Heart left ventricle (tissue), 16 donors: ENCODE data around the gene OR7D2. TPM values are rescaled to one million over a fixed set of nuclear protein-coding genes. Genes with fewer than 3 reads are reported as not detected.

ENCODE experiments used
- ATAC-seq, 4 donors: fragments of 200-7000 bp; cut with Tn5 transposase; one replicate each; pipeline ENCODE4 v1.9.1; 2020 to 2022; ENCODE audit warnings: moderate library complexity in 4 of 4, mild to moderate bottlenecking in 3 of 4, moderate number of reproducible peaks in 1 of 4
- DNase-seq, 5 donors: peaks; one replicate each; pipeline ENCODE4 v3.0.0-alpha.2; 2020
- H3K27ac ChIP-seq, 12 donors: fragments of 200-600 bp; sonication (generic) in 4 of 12; one replicate each; pipeline versions ENCODE4 v1.5.0 to v1.8.0; 2016 to 2022; ENCODE audit warnings: mild to moderate bottlenecking in 2 of 12
- H3K27me3 ChIP-seq, 9 donors: fragments of 200-600 bp; sonication (generic) in 2 of 9; one replicate each; pipeline versions ENCODE4 v1.5.1 to v1.8.0; 2016 to 2022; ENCODE audit warnings: mild to moderate bottlenecking in 3 of 9
- H3K36me3 ChIP-seq, 9 donors: fragments of 200-600 bp; sonication (generic) in 2 of 9; one replicate each; pipeline versions ENCODE4 v1.5.0 to v1.8.0; 2018 to 2022; ENCODE audit warnings: mild to moderate bottlenecking in 2 of 9
- H3K4me1 ChIP-seq, 12 donors: fragments of 200-600 bp; sonication (generic) in 4 of 12; one replicate each; pipeline versions ENCODE4 v1.5.0 to v1.8.0; 2016 to 2022; ENCODE audit warnings: mild to moderate bottlenecking in 3 of 12
- H3K4me3 ChIP-seq, 12 donors: fragments of 200-600 bp; sonication (generic) in 4 of 12; one replicate each; pipeline versions ENCODE4 v1.5.0 to v1.8.0; 2017 to 2022; ENCODE audit warnings: mild to moderate bottlenecking in 9 of 12, moderate library complexity in 4 of 12
- H3K9me3 ChIP-seq, 12 donors: fragments of 200-600 bp; sonication (generic) in 4 of 12; one replicate each; pipeline versions ENCODE4 v1.5.0 to v1.8.0; 2016 to 2022; ENCODE audit warnings: mild to moderate bottlenecking in 1 of 12
- CTCF ChIP-seq, 12 donors: fragments of 200-600 bp; sonication (generic) in 4 of 12; IDR thresholded peaks; one replicate each; pipeline versions ENCODE4 v1.5.0 to v1.8.0; 2018 to 2022; ENCODE audit warnings: antibody characterized with exemption in 12 of 12, mild to moderate bottlenecking in 5 of 12
- POLR2A ChIP-seq, 2 donors: fragments of 450-650 bp; IDR thresholded peaks; one replicate each; pipeline ENCODE4 v1.6.1; 2017; ENCODE audit warnings: antibody characterized with exemption in 2 of 2, mild to moderate bottlenecking in 2 of 2, moderate library complexity in 2 of 2
- WGBS, 4 donors: extraction: QIAGEN DNeasy Blood & Tissue Kit in 2 of 4; methylation state at CpG; one replicate each; pipeline versions ENCODE4 v1.1.5 to v1.1.7; 2013 to 2018; 5-methylcytosine and 5-hydroxymethylcytosine counted together
- intact Hi-C, 10 donors: fragments of 100-400 bp; cut with DNase I; formaldehyde crosslinking; loops; one replicate each; pipeline versions ENCODE4 v1.11.1 to v1.14.2; 2022
- polyA plus RNA-seq, 2 donors: library from polyadenylated mRNA; stranded (reverse); fragments of 200-250 nt; gene quantifications; one replicate each; pipeline ENCODE4 v1.2.3, GENCODE V29; 2013
- total RNA-seq, 9 donors: library from RNA; depleted of rRNA in 2 of 9; stranded (reverse); fragments of >200 nt in 2 of 9; fragmentation: NEBNext Ultra II Directional in 3 of 9; extraction: Animal tissue kit (Norgen Biotek cat#: 25700) in 3 of 9; gene quantifications; one replicate each; pipeline versions ENCODE4 v1.1.0 to v1.2.4, GENCODE V29; 2016 to 2023
- donor health status: ischemic (EF 13 %, LVEDD 7.1; RV severe dilation, severe dysfunction).
- donor health status: healthy with polysubstance abuse.
- donor health status: DM: no; HTN: yes; CAD: no.
- donor health status: DM: no; HTN: no; CAD: no.
- donor health status: ischemic (EF 25% LVEDD 6.9; RV normal size, moderate dysfunction).
- donor health status: ischemic (EF 25% LVEDD 5.7; RV mildly dilated, moderate dysfunction).
- donor health status: healthy.
- donor health status: DM: yes; HTN: yes; CAD: no.
- donor health status: ischemic (EF 35%, LVEDD 5.7; RV mildly dilated, moderate dysfunction).
- donor health status: nonischemic (EF 11% LVEDD 7.7; RV severe dilation, severe dysfunction).
- donor health status: DM: yes; HTN: yes; CAD: no.
- donor health status: PGD.
- donor health status: ischemic (EF 29% LVEDD 5.4; RV normal size, mild dysfunction).
- donor health status: nonischemic (EF 23%, LVEDD 6.1; RV moderate dilation, normal function).

OR7D2 gene
- total and polyA plus RNA-seq, 11 donors, result not detected

GRCh38 chr19:9140159-9140874, 38.5 kb upstream of the OR7D2 start, which contains the start of gene ZNF317:
Gene ZNF317 (plus strand): TSS chr19:9140397. CDS start chr19:9156017, 15,620 bp downstream.
- peak; percentile 92 to 96 (median 94) for DNase-seq
- peak in 1 of 2 donors; percentile 70 for TF ChIP-seq POLR2A (IDR thresholded peaks at IDR 0.05)
- peak in 1 of 12 donors; percentile 17 for TF ChIP-seq CTCF (IDR thresholded peaks at IDR 0.05)
- Histone ChIP-seq H3K4me1 (peaks cover 0 to 27% (median 15%) of the 10 kb centered on the region in 12 donors), H3K9me3 (peaks cover 0 to 15% (median 11%) of the 10 kb centered on the region in 12 donors), H3K27me3 (no peaks in the 10 kb centered on the region), H3K36me3 (peaks cover 0 to 10% (median 0%) of the 10 kb centered on the region in 9 donors), H3K27ac (peak within 1 kb of the TSS; percentile 54 to 94 (median 84)), H3K4me3 (peak within 1 kb of the TSS; percentile 62 to 96 (median 80))
- peak; percentile 93 to 99 (median 98) for ATAC-seq
- intact Hi-C loops, result loop anchor here in 2 of 10 donors (5.0 to 10.0 kb wide), 3 partner anchors 164 to 654 kb away; partner anchors contain the start of genes ZNF121 (in 1 of the 2) and ZNF699 (in 1 of the 2)
- 0 to 1% (median 0%) methylated on average over 33 to 43 of the region's 43 CpGs for WGBS, 4 donors

- Histone ChIP-seq H3K4me3 (no peak overlapping the region), H3K36me3 (peaks cover 0 to 20% (median 0%) of the 10 kb centered on the region in 9 donors), H3K27ac (no peak overlapping the region), H3K4me1 (peaks cover 0 to 23% (median 16%) of the 10 kb centered on the region in 12 donors), H3K9me3 (peaks cover 0 to 30% (median 14%) of the 10 kb centered on the region in 12 donors), H3K27me3 (no peaks in the 10 kb centered on the region)
- 97 to 98% (median 98%) methylated on average over 5 of the region's 5 CpGs for WGBS, 4 donors
- ATAC-seq (no peak), DNase-seq (no peak)
- intact Hi-C loops, result loop anchor here in 2 of 10 donors (5.0 to 10.0 kb wide), 3 partner anchors 160 to 650 kb away; partner anchors contain the start of genes ZNF121 (in 1 of the 2) and ZNF699 (in 1 of the 2)
- no peak for TF ChIP-seq CTCF (IDR thresholded peaks at IDR 0.05)
- no peak for TF ChIP-seq POLR2A (IDR thresholded peaks at IDR 0.05)
These were observed 33.9 kb upstream of the OR7D2 start for GRCh38 chr19:9144920-9145319.

- DNase-seq, result no peak
- peaks cover 0 to 14% (median 5%) of the 10 kb centered on the region in 12 donors for H3K4me1 ChIP-seq
- intact Hi-C loops, result loop anchor here in 2 of 10 donors (10.0 kb wide), 2 partner anchors 158 to 648 kb away; partner anchors contain the start of gene ZNF699 (in 1 of the 2)
- TF ChIP-seq POLR2A (IDR thresholded peaks at IDR 0.05) (no peak), CTCF (IDR thresholded peaks at IDR 0.05) (no peak)
- H3K27me3 ChIP-seq, result no peaks in the 10 kb centered on the region
- peaks cover 0 to 32% (median 14%) of the 10 kb centered on the region in 12 donors for H3K9me3 ChIP-seq
- H3K4me3 ChIP-seq, result no peak overlapping the region
- peaks cover 0 to 20% (median 0%) of the 10 kb centered on the region in 9 donors for H3K36me3 ChIP-seq
- WGBS, 4 donors, result 61 to 63% (median 62%) methylated on average over 1 of the region's 1 CpG
- peak in 2 of 4 donors; percentile 68 to 71 for ATAC-seq
- no peak overlapping the region for H3K27ac ChIP-seq
These were observed 31.9 kb upstream of the OR7D2 start for GRCh38 chr19:9146882-9147281.

GRCh38 chr19:9148697-9149096, 30.1 kb upstream of the OR7D2 start:
- Histone ChIP-seq H3K4me3 (no peak overlapping the region), H3K9me3 (peaks cover 0 to 45% (median 20%) of the 10 kb centered on the region in 12 donors), H3K4me1 (peaks cover 0 to 6% (median 0%) of the 10 kb centered on the region in 12 donors), H3K27ac (no peak overlapping the region), H3K27me3 (no peaks in the 10 kb centered on the region), H3K36me3 (peaks cover 0 to 28% (median 2%) of the 10 kb centered on the region in 9 donors)
- intact Hi-C loops, result loop anchor here in 2 of 10 donors (10.0 kb wide), 2 partner anchors 156 to 646 kb away; partner anchors contain the start of gene ZNF699 (in 1 of the 2)
- ATAC-seq, result no peak
- no peak for DNase-seq
- no peak for TF ChIP-seq CTCF (IDR thresholded peaks at IDR 0.05)
- no peak for TF ChIP-seq POLR2A (IDR thresholded peaks at IDR 0.05)
- 91 to 97% (median 97%) methylated on average over 3 of the region's 3 CpGs for WGBS, 4 donors
